GM18507 (cell line): Measurements from ENCODE around the gene ANXA4.
"Not testable (repeated sequence)": the region's sequence is repeated elsewhere in the genome, so short reads cannot be mapped to it uniquely, and the experiment has no call there.

ENCODE experiments used
- DNase-seq: peaks from one replicate; pipeline ENCODE4 v3.0.0; 2011; ENCODE audit warnings: low read depth; ENCODE audit not compliant: insufficient read length; ENCODE audit errors: extremely low spot score
- FAIRE-seq: peaks from 2 replicates; lab custom pipeline; 2011; peaks lifted over from hg19 to GRCh38; lab: Jason Lieb, UNC

ANXA4 gene

GRCh38 chr2:69830045-69830905 is 88.3 kb downstream of the ANXA4 start:
- DNase-seq (peak; percentile 5), FAIRE-seq (peak; percentile 24)

GRCh38 chr2:69830906-69831241 is 88.9 kb downstream of the ANXA4 start:
- not testable (repeated sequence) for FAIRE-seq, DNase-seq

- no peak for FAIRE-seq
- no peak for DNase-seq
Observed at GRCh38 chr2:69831354-69831905, 89.5 kb downstream of the ANXA4 start.

GRCh38 chr2:69833752-69834151 is 91.8 kb downstream of the ANXA4 start:
- FAIRE-seq (no peak), DNase-seq (no peak)

GRCh38 chr2:69835666-69836065 is 93.7 kb downstream of the ANXA4 start:
- DNase-seq (no peak), FAIRE-seq (no peak)

GRCh38 chr2:69836316-69836715 is 94.4 kb downstream of the ANXA4 start:
- FAIRE-seq (peak; percentile 52), DNase-seq (no peak)

- FAIRE-seq (no peak), DNase-seq (no peak)
Observed at GRCh38 chr2:69837533-69837932, 95.6 kb downstream of the ANXA4 start.

- FAIRE-seq (no peak), DNase-seq (no peak)
Observed at GRCh38 chr2:69843993-69844392, 102.1 kb downstream of the ANXA4 start.

- FAIRE-seq (no peak), DNase-seq (no peak)
Observed at GRCh38 chr2:69844560-69844959, 102.6 kb downstream of the ANXA4 start.

- DNase-seq = no peak
- no peak for FAIRE-seq
Observed at GRCh38 chr2:69846182-69847067, 104.5 kb downstream of the ANXA4 start.

- FAIRE-seq (no peak), DNase-seq (no peak)
Observed at GRCh38 chr2:69847068-69847828, 105.3 kb downstream of the ANXA4 start.

GRCh38 chr2:69848186-69848790 is 106.4 kb downstream of the ANXA4 start:
- DNase-seq = no peak
- no peak for FAIRE-seq

GRCh38 chr2:69858261-69858660 is 116.3 kb downstream of the ANXA4 start:
- DNase-seq (no peak), FAIRE-seq (no peak)

GRCh38 chr2:69863298-69863697 is 121.4 kb downstream of the ANXA4 start:
- DNase-seq (no peak), FAIRE-seq (no peak)
